ENCODE measurements around the gene MZT2B. TPM values are rescaled to one million over a fixed set of nuclear protein-coding genes. Genes with fewer than 3 reads are reported as not detected.
A peak's percentile ranks its signal among the peaks of the same experiment; 100 is the strongest.

Gene MZT2B
- total and polyA plus RNA-seq, 9 of the 15 experiments (the other 6 are each of a cell fraction or from before 2014, with no cell fraction given) = 5.1 to 435 (median 102) TPM

GRCh38 chr2:130181325-130181879 is 660 bp upstream of the MZT2B start, which contains the start of gene SMPD4 (continued):
- no peak; a peak in 1 of 4 replicates for TF ChIP-seq TBL1XR1 (IDR thresholded peaks at IDR 0.05; ENCODE audit: low read length in 2 of 2)
- TF ChIP-seq SRF (CRISPR knock-in tag; IDR thresholded peaks at IDR 0.05) = peak in 1 of 2 experiments; percentile 56; a peak in 2 of 4 replicates
- TF ChIP-seq FOXM1 (IDR thresholded peaks at IDR 0.05; ENCODE audit: low read depth) = no peak
- TF ChIP-seq FOXM1 (CRISPR knock-in tag; IDR thresholded peaks at IDR 0.05; ENCODE audit: low read depth) = no peak
- TF ChIP-seq TAF9B (IDR thresholded peaks at IDR 0.05; ENCODE audit: partially characterized antibody) = peak; percentile 57
- peak; percentile 68; the same call in 1 of the 2 replicates for TF ChIP-seq PHF8 (IDR thresholded peaks at IDR 0.05; ENCODE audit: borderline replicate concordance, low read length)
- TF ChIP-seq ZKSCAN1 (IDR thresholded peaks at IDR 0.05; ENCODE audit: low read depth, low read length) = 0 out of 2 replicates have a peak, but pooled peaks have one; percentile 16
- peak; percentile 94 for TF ChIP-seq MYBL2 (IDR thresholded peaks at IDR 0.05; ENCODE audit: low read depth)
- TF ChIP-seq MYBL2 (CRISPR knock-in tag; IDR thresholded peaks at IDR 0.05; ENCODE audit: borderline replicate concordance) = no peak
- peak; percentile 58 for TF ChIP-seq GABPA (tag; conservative IDR thresholded peaks at IDR 0.05; ENCODE audit: low read depth)
- TF ChIP-seq TAF7 (tag; IDR thresholded peaks at IDR 0.05) = no peak
- no peak for TF ChIP-seq ZNF644 (tag; IDR thresholded peaks at IDR 0.05; ENCODE audit: low read depth)
- TF ChIP-seq, protein P1, sequence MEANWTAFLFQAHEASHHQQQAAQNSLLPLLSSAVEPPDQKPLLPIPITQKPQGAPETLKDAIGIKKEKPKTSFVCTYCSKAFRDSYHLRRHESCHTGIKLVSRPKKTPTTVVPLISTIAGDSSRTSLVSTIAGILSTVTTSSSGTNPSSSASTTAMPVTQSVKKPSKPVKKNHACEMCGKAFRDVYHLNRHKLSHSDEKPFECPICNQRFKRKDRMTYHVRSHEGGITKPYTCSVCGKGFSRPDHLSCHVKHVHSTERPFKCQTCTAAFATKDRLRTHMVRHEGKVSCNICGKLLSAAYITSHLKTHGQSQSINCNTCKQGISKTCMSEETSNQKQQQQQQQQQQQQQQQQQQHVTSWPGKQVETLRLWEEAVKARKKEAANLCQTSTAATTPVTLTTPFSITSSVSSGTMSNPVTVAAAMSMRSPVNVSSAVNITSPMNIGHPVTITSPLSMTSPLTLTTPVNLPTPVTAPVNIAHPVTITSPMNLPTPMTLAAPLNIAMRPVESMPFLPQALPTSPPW (CRISPR knock-in tag; IDR thresholded peaks at IDR 0.05) = no peak
- TF ChIP-seq, protein P2, sequence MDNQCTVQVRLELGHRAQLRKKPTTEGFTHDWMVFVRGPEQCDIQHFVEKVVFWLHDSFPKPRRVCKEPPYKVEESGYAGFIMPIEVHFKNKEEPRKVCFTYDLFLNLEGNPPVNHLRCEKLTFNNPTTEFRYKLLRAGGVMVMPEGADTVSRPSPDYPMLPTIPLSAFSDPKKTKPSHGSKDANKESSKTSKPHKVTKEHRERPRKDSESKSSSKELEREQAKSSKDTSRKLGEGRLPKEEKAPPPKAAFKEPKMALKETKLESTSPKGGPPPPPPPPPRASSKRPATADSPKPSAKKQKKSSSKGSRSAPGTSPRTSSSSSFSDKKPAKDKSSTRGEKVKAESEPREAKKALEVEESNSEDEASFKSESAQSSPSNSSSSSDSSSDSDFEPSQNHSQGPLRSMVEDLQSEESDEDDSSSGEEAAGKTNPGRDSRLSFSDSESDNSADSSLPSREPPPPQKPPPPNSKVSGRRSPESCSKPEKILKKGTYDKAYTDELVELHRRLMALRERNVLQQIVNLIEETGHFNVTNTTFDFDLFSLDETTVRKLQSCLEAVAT (IDR thresholded peaks at IDR 0.05) = peak in 1 of 2 experiments; percentile 66; a peak in 1 of 4 replicates
- peak; percentile 98; the same call in 1 of the 2 replicates for TF ChIP-seq RB1 (IDR thresholded peaks at IDR 0.05; ENCODE audit: low read depth)
- TF ChIP-seq C11orf30 (IDR thresholded peaks at IDR 0.05; ENCODE audit: low read depth) = peak; percentile 99
- TF ChIP-seq SAP30 (IDR thresholded peaks at IDR 0.05; ENCODE audit: borderline replicate concordance, insufficient read depth, low read depth, low read length, poor library complexity, severe bottlenecking) = peak; percentile 37
- TF ChIP-seq ZSCAN32 (CRISPR knock-in tag; IDR thresholded peaks at IDR 0.05) = no peak
- TF ChIP-seq ATF1 (CRISPR knock-in tag; IDR thresholded peaks at IDR 0.05) = peak; percentile 88
- peak; percentile 97 for TF ChIP-seq ATF1 (tag; IDR thresholded peaks at IDR 0.05)
- TF ChIP-seq U2AF1 (optimal IDR thresholded peaks at IDR 0.05; ENCODE audit: low read depth, low read length) = peak; percentile 58
- no peak for TF ChIP-seq HOMEZ (CRISPR knock-in tag; IDR thresholded peaks at IDR 0.05)
- peak; percentile 20; the same call in 1 of the 2 replicates for TF ChIP-seq KLF16 (IDR thresholded peaks at IDR 0.05)
- TF ChIP-seq ZNF324 (CRISPR knock-in tag; IDR thresholded peaks at IDR 0.05) = no peak

All from K562 (cell line).